ENCODE results near the gene FN1.

DNA sequence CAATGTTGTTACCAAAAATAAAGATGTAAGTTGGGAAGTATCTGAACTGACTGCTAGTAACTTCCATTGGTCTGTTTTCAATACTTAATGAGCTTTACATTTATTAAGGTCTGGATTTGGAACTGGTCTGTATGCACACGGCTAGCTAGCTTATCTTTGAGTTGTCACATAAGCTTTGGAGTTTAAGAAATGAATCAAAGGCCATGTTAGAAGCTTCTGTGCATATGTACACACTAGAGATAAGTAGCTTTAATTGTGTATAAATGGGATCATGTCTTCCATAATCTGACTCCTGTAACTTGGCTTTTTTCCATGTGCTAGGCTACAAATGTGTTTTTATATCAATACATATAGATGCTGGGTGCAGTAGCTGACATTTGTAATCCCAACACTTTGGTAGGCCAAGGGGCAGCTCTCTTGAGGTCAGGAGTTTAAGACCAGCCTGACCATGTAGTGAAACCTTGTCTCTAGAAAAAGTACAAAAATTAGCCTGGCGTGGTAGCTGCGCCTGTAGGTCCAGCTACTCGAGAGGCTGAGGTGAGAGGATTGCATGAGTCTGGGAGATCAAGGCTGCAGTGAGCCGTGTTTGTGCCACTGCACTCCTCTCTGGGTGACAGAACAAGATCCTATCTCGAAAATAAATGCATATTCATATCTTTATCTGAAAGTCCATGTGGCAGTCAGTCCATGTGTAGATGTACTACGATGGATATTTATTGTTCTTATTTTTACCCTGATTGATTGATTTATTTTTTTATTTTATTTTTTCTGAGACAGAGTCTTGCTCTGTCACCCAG lies 96.8 kb downstream of the FN1 start:
- TF ChIP-seq, protein P1, sequence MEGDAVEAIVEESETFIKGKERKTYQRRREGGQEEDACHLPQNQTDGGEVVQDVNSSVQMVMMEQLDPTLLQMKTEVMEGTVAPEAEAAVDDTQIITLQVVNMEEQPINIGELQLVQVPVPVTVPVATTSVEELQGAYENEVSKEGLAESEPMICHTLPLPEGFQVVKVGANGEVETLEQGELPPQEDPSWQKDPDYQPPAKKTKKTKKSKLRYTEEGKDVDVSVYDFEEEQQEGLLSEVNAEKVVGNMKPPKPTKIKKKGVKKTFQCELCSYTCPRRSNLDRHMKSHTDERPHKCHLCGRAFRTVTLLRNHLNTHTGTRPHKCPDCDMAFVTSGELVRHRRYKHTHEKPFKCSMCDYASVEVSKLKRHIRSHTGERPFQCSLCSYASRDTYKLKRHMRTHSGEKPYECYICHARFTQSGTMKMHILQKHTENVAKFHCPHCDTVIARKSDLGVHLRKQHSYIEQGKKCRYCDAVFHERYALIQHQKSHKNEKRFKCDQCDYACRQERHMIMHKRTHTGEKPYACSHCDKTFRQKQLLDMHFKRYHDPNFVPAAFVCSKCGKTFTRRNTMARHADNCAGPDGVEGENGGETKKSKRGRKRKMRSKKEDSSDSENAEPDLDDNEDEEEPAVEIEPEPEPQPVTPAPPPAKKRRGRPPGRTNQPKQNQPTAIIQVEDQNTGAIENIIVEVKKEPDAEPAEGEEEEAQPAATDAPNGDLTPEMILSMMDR (conservative IDR thresholded peaks at IDR 0.05; ENCODE audit: low read depth, low read length): no peak
- TF ChIP-seq EZH2 (IDR thresholded peaks at IDR 0.05; ENCODE audit: borderline replicate concordance, low read depth, low read length, poor library complexity, severe bottlenecking): no peak
